ENCODE data around the gene RIN1.
"Not testable (repeated sequence)": the region's sequence is repeated elsewhere in the genome, so short reads cannot be mapped to it uniquely, and the experiment has no call there.

The RIN1 gene

GRCh38 chr11:66334605-66335442 is 1.4 kb downstream of the RIN1 start:
- DNase-seq, result no peak

GRCh38 chr11:66333896-66334604 is 2.2 kb downstream of the RIN1 start:
- DNase-seq, result no peak

GRCh38 chr11:66333220-66333877 is 2.9 kb downstream of the RIN1 start:
- DNase-seq, result no peak

DNA sequence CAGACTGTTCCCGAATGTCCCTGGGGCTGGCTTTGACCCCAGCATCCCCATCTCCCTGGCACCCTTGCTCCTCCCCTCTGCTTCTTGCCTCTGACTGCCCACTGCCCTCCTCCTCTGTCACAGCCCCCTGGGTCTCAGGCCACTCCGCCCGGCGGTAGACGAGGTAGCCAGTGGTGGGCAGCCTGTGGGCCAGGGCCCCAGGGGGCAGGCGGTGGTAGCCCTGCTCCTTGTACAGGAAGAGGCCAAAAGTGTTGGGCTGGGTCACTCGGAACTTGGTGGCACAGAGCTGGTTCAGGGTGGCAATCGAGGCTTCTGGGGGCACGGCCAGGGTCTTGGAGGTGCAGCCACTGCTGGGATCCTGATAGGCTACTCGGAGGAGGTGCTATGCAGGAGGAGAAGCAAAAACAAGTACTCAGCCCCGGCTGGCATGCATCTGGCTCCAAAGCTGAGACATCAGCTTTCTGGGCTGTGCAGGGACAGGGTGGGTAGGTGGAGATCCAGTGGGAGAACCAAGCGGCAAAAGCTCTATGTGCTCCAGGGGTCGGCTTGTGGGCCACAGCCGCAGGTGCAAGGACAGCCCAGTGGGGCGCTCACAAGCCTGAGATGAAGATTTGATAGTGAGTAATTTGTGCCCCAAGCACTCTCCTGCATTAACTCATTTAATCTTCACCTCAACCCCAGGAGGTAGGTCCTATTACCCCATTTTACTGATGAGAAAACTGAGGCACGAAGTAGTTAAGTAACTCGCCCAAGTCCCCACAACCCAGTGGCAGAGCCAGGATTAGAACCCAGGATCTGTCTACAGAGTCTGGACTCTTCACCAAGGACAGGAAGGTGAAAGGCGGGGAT is 3.6 kb downstream of the RIN1 start:
- no peak for DNase-seq

DNA sequence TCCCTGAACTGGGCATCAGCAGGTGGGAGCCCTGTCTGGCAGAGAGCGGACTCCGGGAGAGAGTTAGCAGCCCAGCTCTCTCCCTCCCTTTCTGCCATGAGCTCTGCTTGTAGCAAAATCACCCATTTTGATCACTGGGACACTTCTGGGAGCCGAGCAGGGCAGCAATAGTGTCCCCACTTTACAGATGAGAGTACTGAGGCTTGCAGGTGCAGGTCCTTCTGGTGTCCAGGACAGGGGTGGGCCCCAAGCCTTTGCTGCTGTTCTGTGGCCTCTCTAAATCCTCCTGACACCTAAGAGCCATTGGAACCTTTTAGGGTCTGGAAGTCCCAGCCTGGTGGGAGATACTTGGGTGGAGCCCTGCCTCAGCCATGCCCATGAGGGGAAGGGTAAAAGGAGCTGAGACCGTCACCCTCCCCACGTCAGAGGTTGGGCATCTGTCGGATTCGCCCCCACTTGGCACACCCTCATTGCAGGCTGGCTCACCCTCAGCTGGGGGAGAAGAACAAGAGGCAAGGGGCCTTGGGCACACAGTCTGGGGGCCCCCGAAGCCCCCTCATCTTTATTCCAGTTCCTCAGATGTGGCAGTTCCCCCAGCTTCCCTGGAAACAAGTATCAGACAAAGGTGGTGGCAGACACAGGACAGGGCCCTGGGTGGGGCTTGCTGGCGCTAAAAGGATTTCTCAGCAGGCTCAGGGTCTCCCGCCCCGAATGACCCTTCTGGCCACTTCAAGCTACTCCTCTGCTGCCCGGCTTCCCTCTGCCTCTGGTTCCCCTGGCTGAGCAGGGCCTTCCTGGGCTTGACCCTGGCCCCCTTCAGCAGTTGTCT is 4.5 kb downstream of the RIN1 start:
- DNase-seq, result no peak

GRCh38 chr11:66330931-66331330 is 5.3 kb downstream of the RIN1 start:
- no peak for DNase-seq

DNA sequence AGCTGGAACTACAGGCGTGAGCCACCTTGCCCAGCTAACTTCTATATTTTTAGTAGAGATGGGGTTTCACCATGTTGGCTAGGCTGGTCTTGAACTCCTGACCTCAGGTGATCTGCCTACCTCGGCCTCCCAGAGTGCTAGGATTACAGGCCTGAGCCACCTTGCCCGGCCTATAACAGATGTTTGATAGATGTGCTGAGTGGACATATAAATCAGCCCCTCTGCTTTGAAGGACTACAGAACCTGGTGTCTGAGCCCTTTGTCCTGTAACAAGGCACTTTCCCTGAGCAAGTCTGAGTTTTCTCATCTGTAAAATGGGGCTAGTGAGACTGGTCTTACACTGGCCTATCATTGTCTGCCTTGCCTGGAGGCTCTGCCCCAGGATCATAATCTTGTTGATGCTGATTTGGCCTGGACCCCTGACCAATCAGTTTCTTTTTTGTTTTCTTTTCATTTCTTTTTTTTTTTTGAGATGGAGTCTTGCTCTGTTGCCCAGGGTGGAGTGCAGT is 7.0 kb downstream of the RIN1 start:
- no peak for DNase-seq

DNA sequence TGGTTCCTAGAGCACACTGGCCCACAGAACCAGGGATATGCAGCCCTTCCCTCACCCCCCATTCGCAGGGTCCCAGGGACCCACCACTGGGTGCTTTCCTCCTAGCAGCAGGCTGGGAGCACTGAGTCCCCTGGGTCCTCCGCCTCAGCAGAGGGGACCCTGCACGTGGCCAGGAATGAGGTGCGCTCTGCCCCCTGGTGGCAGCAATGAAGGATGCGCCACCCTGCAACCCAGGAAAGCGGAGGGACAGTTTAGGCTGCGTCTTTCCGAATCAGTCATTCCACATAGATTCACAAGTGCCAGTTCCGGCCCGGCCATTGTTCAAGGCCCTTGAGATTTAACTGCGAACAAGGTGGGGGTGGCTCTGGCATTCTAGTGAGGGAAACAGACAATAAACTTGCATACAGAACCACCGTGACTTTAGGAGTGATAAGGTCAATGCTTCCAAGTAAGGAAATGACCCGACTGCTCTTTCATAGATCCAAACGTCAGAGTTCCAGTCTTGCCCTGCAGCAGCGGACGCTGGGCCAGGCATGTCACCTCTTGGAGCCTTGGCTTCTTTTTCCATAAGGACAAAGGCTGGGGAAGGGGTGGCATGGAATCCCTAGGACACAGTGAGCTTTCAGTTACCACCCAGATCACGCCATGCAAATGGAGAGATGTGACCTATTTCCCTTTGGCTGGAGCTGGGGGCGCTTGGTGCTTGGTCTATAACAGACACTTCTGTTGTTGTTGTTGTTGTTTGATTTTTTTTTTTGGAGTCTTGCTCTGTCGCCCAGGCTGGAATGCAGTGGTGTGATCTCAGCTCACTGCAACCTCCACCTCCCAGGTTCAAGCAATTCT is 7.7 kb downstream of the RIN1 start:
- peak; percentile 35 for DNase-seq

GRCh38 chr11:66328031-66328301 is 8.3 kb downstream of the RIN1 start:
- DNase-seq, result no peak

GRCh38 chr11:66327171-66328030 is 8.8 kb downstream of the RIN1 start:
- DNase-seq, result no peak

DNA sequence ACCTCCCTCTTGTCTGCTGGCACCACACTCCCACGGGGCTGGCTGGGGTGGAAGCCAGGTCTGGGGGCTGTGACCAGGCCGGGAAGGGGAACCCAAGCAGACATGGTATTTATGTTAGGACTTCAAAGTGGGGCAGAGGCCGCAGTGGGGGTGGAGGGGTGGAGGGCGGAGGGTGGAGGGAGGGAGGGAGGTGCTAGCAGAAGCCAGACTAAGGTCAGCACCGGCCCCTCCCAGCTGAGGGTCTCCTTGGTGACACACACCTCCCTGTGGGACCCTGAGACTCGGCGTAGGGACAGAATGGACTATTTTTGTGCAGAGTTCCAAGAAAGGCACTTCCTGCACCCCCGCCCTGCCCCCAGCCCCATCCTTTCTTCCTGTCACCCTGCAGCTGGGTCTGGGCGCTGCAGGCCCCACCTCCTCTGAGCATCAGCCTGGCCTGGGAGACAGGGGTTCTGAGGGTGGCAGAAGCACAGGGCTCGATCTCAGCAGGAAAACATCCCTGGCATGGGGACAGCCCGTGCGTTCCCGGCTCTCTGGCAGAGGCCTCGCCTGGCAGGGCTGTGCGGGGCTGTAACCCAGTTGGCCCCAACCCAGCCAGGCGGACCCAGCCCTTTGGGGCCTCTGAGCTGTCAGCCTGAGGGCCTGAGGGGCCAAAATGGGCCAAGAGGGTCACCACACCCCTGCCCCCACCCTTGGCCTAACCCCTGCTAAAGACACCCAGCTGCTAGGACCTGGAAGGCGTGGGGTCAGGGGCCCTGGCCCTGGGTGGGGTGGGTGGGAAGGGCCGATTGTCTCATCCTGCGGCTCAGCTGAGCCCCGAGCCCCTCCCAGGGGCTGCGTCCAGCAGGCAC is 9.7 kb downstream of the RIN1 start:
- no peak for DNase-seq

DNA sequence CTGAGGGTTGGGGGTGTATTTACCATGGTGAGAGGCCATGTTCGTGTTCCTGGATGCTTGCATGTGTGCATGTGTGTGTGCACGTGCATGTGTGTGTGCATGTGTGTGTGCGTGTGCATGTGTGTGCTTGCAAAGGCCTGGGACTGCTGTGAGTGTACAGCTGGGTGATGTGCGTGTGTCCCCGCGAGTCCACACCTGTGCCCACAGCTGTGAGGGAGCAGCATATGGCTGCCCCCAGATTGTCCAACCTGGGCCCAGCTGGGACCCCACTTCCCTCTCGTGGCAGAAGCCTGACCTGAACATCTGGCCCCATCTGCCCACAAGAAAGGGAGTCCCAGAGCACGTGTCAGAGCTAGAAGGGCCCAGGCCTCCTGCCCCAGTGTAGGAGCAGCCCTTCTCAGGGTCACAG is 11.0 kb downstream of the RIN1 start:
- DNase-seq, result no peak

GRCh38 chr11:66324664-66325063 is 11.6 kb downstream of the RIN1 start:
- DNase-seq, result no peak

- DNase-seq, result no peak
These were observed 12.6 kb downstream of the RIN1 start for GRCh38 chr11:66323684-66324083.

DNA sequence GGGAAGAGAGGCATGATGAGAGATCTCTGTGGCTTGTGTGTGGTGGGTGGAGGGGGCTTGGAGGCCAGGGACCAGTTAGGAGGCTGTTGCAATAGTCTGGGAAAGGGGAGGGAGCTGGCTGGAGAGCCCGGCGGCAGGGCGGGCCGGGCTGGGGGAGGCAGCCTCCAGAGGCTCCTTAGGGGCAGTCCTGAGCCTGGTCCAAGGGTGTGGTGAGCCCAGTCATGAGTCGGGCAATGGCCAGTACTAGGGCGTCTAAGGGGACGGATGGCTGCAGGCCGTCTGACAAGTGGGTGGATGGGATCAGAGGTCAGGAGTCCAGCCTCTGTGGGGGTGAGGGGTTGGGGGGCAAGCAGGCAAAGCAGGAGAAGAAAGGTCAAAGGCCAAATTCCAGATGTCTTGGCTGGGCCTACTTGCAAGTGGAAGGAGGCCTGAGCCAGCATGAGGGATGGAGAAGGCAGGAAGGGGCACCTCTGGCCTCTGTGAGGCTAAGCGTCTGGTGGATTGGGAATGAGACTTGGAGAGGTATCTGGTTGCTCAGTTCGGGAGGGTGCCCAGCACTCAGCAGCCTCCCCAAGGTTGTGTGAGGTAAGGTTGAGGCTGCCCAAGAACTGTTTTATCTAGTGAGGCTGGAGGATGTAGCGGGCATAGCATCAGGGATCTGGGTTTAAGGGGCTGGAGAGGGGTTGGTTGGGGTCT is 13.4 kb downstream of the RIN1 start:
- DNase-seq, result no peak

DNA sequence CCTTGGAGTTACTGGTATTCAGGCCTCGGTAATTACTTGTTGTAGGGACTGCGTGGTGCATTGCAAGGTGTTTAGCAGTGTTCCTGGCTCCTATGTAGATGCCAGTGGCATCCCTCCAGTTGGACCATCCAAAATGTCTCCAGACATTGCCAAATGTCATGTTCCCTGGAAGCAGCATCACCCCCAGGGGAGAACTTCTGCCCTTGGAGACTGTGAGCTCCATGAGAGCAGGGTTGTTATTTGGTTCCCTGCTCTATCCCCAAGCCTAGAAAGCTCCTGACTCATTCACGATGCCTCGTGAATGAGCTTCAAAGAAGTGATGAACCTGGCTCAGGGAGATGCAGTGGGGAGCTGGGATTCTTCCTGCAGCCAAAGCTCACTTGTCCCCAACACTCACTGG is 14.6 kb downstream of the RIN1 start:
- no peak for DNase-seq

DNA sequence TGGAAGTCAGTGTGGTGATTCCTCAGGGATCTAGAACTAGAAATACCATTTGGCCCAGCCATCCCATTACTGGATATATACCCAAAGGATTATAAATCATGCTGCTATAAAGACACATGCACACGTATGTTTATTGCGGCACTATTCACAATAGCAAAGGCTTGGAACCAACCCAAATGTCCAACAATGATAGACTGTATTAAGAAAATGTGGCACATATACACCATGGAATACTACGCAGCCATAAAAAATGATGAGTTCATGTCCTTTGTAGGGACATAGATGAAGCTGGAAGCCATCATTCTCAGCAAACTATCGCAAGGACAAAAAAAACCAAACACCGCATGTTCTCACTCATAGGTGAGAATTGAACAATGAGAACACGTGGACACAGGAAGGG is 15.5 kb downstream of the RIN1 start:
- DNase-seq, result not testable (repeated sequence)

DNA sequence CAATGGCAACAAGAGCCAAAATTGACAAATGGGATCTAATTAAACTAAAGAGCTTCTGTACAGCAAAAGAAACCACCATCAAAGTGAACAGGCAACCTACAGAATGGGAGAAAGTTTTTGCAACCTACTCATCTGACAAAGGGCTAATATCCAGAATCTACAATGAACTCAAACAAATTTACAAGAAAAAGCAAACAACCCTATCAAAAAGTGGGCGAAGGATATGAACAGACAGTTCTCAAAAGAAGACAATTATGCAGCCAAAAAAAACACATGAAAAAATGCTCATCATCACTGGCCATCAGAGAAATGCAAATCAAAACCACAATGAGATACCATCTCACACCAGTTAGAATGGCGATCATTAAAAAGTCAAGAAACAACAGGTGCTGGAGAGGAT is 15.9 kb downstream of the RIN1 start:
- not testable (repeated sequence) for DNase-seq

GRCh38 chr11:66318600-66318970 is 17.6 kb downstream of the RIN1 start:
- DNase-seq, result no peak
